HFFc6 (cell line): ENCODE measurements around the gene SLC24A4. TPM values are rescaled to one million over a fixed set of nuclear protein-coding genes. Genes with fewer than 3 reads are reported as not detected.
A peak's percentile ranks its signal among the peaks of the same experiment; 100 is the strongest.

Experiments used
- DNase-seq: peaks from one replicate; pipeline ENCODE4 v3.0.0-alpha.2; 2018
- H3K27ac Mint-ChIP-seq: 2 replicates; pipeline ENCODE4 v1.8.0; 2020; ENCODE audit warnings: mild to moderate bottlenecking, mixed read lengths
- H3K27me3 Mint-ChIP-seq: 2 replicates; pipeline ENCODE4 v1.8.0; 2021; ENCODE audit warnings: mild to moderate bottlenecking, moderate library complexity, mixed read lengths; ENCODE audit not compliant: insufficient read depth
- H3K36me3 Mint-ChIP-seq: 2 replicates; pipeline ENCODE4 v1.8.0; 2021; ENCODE audit warnings: low read depth, mixed read lengths
- H3K4me1 Mint-ChIP-seq: 2 replicates; pipeline ENCODE4 v1.8.0; 2020; ENCODE audit warnings: low read depth, mixed read lengths
- H3K4me3 Mint-ChIP-seq: 2 replicates; pipeline ENCODE4 v1.8.0; 2020; ENCODE audit warnings: mild to moderate bottlenecking, moderate library complexity, mixed read lengths
- H3K9me3 Mint-ChIP-seq: 2 replicates; pipeline ENCODE4 v1.8.0; 2020; ENCODE audit warnings: mild to moderate bottlenecking, mixed read lengths
- total RNA-seq, 6 experiments: library from RNA; stranded (reverse); fragmentation: NEBNext Ultra II Directional; extraction: Animal tissue kit (Norgen Biotek cat#: 25700); gene quantifications; 2 replicates in 1 of 6; 3 replicates in 5 of 6; pipeline ENCODE4 v1.2.3, GENCODE V29; 2021
- TF ChIP-seq, protein P1 (sequence below): fragments of 200-600 bp; sonication (generic); IDR thresholded peaks from 2 replicates; pipeline ENCODE4 v1.5.0; 2021; ENCODE audit warnings: antibody characterized with exemption, mild to moderate bottlenecking

SLC24A4 gene
- total RNA-seq, 6 experiments from 2014 or later: not detected

DNA sequence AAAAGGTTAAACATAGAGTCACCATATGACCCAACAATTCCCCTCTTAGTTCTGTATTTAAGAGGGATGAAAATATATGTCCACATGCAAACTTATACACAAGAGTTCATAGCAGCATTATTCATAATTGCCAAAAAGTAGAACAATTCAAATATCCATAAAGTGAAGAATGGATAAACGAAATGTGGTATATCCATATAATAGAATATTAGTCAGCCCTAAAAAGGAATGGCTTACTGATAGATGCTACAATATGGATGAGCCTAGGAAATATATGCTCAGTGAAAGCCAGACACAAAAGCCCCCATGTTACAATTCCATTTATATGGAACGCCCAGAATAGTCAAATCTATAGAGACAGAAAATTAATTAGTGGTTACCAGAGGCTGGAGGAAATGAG, 146.6 kb downstream of the SLC24A4 start:
- H3K9me3 Mint-ChIP-seq: peaks cover 13% of the 10 kb centered on the region
- DNase-seq: no peak
- no peak overlapping the region for H3K4me3 Mint-ChIP-seq
- H3K36me3 Mint-ChIP-seq: no peaks in the 10 kb centered on the region
- no peaks in the 10 kb centered on the region; the same call in 1 of the 2 replicates for H3K27me3 Mint-ChIP-seq
- H3K27ac Mint-ChIP-seq: no peak overlapping the region
- TF ChIP-seq, protein P1, sequence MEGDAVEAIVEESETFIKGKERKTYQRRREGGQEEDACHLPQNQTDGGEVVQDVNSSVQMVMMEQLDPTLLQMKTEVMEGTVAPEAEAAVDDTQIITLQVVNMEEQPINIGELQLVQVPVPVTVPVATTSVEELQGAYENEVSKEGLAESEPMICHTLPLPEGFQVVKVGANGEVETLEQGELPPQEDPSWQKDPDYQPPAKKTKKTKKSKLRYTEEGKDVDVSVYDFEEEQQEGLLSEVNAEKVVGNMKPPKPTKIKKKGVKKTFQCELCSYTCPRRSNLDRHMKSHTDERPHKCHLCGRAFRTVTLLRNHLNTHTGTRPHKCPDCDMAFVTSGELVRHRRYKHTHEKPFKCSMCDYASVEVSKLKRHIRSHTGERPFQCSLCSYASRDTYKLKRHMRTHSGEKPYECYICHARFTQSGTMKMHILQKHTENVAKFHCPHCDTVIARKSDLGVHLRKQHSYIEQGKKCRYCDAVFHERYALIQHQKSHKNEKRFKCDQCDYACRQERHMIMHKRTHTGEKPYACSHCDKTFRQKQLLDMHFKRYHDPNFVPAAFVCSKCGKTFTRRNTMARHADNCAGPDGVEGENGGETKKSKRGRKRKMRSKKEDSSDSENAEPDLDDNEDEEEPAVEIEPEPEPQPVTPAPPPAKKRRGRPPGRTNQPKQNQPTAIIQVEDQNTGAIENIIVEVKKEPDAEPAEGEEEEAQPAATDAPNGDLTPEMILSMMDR: no peak
- peaks cover 49% of the 10 kb centered on the region for H3K4me1 Mint-ChIP-seq

DNA sequence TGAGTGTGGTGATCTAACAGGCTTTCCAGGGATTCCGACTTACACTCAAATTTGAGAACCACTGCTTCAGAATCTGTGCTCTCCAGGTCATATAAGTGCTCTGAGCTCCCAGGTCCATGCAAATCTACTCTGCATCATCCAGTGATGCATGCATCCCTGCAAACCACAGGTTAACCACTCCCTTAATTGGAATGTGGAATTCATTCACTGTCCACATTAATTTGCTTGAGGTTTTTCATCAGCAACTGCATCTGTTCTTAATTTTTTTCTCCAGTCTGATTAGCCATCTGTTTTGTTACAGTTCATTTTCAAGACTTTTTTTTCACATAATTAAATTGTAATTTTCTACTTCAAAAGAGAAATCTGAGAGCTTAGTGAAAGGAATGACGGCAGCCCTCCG, 147.2 kb downstream of the SLC24A4 start:
- Mint-ChIP-seq H3K4me1 (peaks cover 49% of the 10 kb centered on the region), H3K27me3 (no peaks in the 10 kb centered on the region; the same call in 1 of the 2 replicates), H3K9me3 (peaks cover 13% of the 10 kb centered on the region), H3K4me3 (peak overlapping the region; percentile 36; the same call in 1 of the 2 replicates), H3K36me3 (no peaks in the 10 kb centered on the region), H3K27ac (peak overlapping the region; percentile 63)
- peak; percentile 86 for DNase-seq
- TF ChIP-seq, protein P1: no peak

DNA sequence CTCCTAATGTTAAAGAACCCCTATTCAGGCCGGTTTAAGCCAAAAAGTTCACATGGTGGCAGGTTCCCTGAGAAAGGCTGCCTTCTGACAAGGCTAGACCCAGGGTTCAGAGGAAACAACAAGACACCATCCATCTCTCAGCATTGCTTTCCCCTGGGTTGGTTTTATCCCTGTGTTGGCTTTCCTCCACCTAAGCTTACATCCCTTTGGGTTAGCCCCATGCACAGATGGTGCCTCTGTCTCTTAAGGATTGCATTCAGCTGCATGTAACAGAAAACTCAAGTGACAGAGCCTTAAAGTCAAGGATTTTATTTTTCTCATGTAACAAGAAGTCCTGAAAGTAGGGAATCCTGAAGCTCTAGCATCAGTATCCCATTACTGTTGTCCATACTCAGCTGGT, 147.8 kb downstream of the SLC24A4 start:
- Mint-ChIP-seq H3K27ac (peak overlapping the region; percentile 19; the same call in 1 of the 2 replicates), H3K4me1 (peaks cover 49% of the 10 kb centered on the region)
- TF ChIP-seq, protein P1: no peak

DNA sequence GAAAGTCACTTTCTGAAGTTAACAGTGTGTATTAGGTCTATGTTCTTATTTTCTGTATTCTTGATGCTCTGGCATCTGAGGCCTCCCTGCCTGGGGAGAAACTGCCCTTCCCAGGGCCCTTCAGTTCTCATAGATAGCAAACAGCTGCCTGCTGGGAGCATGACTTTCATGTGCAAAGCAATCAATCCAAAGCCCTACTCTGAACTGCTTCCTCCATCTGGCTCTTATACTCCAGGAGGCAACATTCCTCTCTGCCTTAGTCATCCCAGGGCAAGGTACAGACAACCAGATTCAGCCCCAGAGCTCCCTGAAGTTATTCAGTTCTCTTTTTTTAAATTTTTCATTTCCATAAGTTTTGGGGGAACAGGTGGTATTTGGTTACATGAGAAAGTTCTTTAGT, 149.0 kb downstream of the SLC24A4 start:
- DNase-seq: peak; percentile 62
- Mint-ChIP-seq H3K36me3 (no peaks in the 10 kb centered on the region), H3K27ac (peak overlapping the region; percentile 34), H3K4me3 (peak overlapping the region; percentile 6; the same call in 1 of the 2 replicates), H3K4me1 (peaks cover 49% of the 10 kb centered on the region), H3K9me3 (peaks cover 10% of the 10 kb centered on the region), H3K27me3 (no peaks in the 10 kb centered on the region; the same call in 1 of the 2 replicates)
- TF ChIP-seq, protein P1: no peak

More for the DNA sequence above, 147.8 kb downstream of the SLC24A4 start:
- no peaks in the 10 kb centered on the region for H3K36me3 Mint-ChIP-seq
- no peak overlapping the region for H3K4me3 Mint-ChIP-seq
- H3K9me3 Mint-ChIP-seq: peaks cover 13% of the 10 kb centered on the region
- no peaks in the 10 kb centered on the region; the same call in 1 of the 2 replicates for H3K27me3 Mint-ChIP-seq
- no peak for DNase-seq

DNA sequence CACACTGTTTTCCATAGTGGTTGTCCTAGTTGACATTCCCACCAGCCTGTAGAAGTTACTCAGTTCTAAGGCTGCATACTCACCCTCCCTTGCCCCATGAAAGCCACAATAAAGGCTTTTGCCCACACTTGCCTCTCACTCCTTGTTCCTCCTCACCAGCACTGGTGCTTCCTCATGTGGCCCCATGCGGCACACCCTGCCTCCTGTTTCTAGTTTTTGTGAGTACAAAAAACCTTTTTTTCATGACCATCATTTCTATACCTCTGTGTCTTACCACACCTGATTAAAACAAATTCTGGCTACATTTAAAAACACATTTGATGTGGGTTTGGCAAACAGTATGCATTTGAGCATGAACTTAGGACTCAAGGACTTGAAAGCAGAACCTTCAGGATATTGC, 149.9 kb downstream of the SLC24A4 start:
- TF ChIP-seq, protein P1: no peak
- peak overlapping the region; percentile 84 for H3K27ac Mint-ChIP-seq
- no peaks in the 10 kb centered on the region for H3K36me3 Mint-ChIP-seq
- H3K4me1 Mint-ChIP-seq: peaks cover 49% of the 10 kb centered on the region
- H3K27me3 Mint-ChIP-seq: no peaks in the 10 kb centered on the region; the same call in none of the 2 replicates
- no peak for DNase-seq
- H3K9me3 Mint-ChIP-seq: 0 out of 2 replicates have a peak, but pooled peaks cover 5% of the 10 kb centered on the region
- H3K4me3 Mint-ChIP-seq: peak overlapping the region; percentile 76
